GM12801 (cell line): ENCODE measurements around the gene OCSTAMP.

Experiments
- TF ChIP-seq, protein P1 (sequence below): IDR thresholded peaks from one replicate; pipeline ENCODE4 v1.5.1; 2011; ENCODE audit warnings: control low read depth; ENCODE audit not compliant: insufficient read length; ENCODE audit errors: extremely low read depth

OCSTAMP gene

DNA sequence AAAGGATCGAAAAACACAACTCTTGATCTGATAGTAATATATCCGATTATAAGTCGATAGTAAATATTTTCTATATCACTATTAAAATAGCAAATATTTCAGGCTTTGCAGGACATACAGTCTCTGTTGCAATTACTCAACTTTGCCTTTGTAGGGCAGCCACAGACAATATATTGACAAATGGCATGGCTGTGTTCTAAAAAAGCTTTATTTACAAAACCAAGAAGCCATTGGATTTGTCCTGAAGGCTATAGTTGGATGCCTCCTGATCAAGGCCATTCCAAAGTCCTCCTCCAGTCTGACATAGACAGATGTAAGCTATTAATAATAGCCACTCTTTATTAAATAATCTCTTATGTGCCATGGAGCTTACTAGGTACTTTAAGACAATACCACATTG lies 5.9 kb downstream of the OCSTAMP start:
- TF ChIP-seq, protein P1, sequence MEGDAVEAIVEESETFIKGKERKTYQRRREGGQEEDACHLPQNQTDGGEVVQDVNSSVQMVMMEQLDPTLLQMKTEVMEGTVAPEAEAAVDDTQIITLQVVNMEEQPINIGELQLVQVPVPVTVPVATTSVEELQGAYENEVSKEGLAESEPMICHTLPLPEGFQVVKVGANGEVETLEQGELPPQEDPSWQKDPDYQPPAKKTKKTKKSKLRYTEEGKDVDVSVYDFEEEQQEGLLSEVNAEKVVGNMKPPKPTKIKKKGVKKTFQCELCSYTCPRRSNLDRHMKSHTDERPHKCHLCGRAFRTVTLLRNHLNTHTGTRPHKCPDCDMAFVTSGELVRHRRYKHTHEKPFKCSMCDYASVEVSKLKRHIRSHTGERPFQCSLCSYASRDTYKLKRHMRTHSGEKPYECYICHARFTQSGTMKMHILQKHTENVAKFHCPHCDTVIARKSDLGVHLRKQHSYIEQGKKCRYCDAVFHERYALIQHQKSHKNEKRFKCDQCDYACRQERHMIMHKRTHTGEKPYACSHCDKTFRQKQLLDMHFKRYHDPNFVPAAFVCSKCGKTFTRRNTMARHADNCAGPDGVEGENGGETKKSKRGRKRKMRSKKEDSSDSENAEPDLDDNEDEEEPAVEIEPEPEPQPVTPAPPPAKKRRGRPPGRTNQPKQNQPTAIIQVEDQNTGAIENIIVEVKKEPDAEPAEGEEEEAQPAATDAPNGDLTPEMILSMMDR, result no peak

DNA sequence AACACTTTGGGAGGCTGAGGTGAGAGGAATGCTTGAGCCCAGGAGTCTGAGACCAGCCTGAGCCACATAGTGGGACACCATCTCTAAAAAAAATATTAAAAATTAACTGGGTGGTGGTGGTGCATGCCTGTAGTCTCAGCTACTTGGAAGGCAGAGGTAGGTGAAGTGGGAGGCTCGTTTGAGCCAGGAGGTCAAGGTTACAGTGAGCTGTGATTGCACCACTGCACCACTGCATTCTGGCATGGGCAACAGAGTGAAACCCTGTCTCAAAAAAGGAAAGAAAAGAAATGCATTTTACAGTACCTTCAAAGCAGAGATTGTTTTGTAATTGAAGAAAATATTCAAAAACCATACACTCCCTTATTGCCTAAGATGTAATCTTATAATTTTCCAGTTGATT lies 6.5 kb downstream of the OCSTAMP start:
- TF ChIP-seq, protein P1, result no peak

DNA sequence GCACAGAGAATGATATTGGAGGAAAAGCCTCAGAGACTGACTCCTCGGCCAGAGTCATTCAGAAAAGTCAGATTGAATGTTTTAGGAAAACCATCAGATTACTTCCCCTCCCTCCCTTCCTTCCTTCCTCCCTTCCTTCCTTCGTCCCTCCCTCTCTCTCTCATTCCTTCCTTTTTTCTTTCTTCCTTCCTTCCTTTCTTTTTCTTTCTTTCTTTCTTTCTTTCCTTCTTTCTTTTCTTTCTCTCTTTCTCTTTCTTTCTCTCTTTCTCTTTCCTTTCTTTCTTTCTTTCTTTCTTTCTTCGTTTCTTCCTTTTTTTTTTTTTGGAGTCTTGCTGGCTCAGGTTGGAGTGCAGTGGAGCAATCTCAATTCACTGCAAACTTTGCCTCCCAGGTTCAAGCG lies 7.4 kb downstream of the OCSTAMP start:
- TF ChIP-seq, protein P1, result no peak

DNA sequence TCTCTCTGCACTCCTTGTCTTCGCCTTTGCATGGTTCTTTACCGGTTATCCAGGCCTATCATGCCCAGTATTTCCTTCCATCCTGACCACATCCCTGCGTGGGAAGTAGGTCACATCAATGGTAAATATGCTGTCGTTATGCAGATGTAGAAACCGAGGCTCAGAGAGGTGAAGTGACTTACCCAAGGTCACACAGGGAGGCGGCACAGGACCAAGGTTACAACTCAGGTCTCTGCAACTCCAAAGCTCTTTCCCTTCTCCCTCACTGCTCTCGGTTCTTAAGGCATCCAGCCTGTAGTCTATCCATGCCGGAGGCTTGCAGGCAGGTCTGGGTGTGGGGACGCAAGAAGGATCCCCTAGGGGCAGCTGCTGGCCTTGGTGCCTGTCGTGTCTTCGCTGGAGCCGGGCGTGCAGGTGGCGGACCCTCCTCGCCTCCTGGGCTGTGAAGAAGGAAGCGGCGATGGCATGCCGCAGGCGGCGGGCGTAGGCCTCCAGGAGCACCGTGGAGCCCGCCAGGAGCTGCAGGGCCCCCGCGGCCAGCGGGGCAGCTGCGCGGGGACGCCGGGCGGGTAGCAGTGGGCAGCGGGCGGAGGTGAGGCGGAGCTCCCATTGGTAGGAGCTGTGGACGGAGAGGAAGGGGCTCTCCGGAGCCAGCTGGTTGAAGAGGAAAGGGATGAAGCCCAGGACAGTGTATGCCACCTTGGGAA lies 9.1 kb downstream of the OCSTAMP start:
- TF ChIP-seq, protein P1, result no peak

DNA sequence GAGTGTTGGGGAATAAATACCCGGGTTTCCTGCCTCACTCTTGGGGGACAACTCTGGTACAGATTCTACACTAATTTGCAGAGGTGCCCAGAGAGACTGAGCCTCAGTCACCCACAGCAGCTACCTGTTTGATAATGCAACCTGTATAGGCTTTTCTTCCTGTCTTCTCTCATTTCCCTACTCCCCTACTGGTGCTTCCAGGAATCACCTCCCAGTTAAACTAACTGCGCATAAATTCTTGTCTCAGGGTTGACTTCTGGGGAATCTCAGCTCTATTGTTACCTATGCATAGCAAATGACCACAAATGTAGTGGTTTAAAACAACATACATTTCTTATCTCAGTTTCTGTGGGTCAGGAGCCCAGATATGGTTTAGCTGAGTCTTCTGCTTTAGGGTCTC lies 11.3 kb downstream of the OCSTAMP start:
- TF ChIP-seq, protein P1, result no peak

DNA sequence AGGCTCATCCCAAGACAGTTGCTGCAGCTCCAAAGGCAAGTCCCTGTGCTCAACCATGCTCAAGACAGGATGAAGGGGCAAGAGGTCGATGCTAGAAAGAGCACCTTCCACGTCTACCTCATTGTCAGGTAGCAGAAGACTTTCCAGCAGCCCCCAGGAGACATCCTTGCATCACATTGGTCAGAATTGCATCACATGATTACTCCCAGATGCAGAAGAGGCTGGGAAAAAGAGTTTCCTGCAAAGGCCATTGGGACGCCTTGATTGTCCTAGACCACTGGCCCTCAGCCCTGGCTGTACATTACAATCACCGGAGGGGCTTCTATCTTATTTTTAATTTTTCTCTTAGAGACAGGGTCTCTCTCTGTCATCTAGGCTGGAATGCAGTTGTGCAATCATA lies 19.8 kb downstream of the OCSTAMP start:
- TF ChIP-seq, protein P1, result no peak

DNA sequence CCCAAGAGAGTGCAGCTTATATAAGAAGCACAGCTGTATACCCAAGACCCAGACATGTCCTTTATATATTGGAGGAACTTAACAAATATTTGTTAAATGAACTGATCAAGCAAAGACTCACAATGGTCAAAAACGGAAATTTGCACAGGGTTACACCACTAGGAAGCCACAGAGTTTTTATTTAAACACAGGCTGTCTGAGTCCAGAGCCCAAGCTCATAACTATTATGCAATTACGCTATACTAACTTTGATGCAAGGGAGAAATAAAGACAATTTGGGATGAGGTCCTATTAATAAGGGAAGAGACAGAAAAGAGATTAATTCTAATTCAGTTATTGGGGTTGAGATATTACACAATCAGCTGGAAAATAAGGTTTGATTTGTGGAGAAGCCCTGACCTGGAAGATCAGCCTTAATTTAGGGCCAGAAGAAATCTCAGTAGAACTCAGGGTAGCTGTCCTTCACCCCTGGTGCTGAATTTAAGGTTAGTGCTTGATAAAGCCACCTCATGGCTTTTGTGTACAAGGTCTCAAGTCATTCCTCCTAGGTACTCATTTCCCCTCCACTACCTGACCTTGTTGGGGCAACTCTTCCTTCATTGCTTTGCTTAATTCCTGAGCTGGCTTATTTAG lies 26.6 kb downstream of the OCSTAMP start:
- TF ChIP-seq, protein P1, result no peak
